HepG2 (cell line): ENCODE data around the gene CIAO2A. TPM values are rescaled to one million over a fixed set of nuclear protein-coding genes. Genes with fewer than 3 reads are reported as not detected.

Experiments
- CCAR2 ChIP-seq: fragments of 200-400 bp; formaldehyde crosslinking; optimal IDR thresholded peaks from 2 replicates; pipeline ENCODE3; 2018; ENCODE audit warnings: low read depth, mild to moderate bottlenecking, low read length, moderate library complexity
- FOXK1 ChIP-seq: sonication (generic); formaldehyde crosslinking; IDR thresholded peaks from 2 replicates; pipeline ENCODE4 v1.4.0; 2020; ENCODE audit warnings: low read depth, missing genetic modification reagents, borderline replicate concordance
- GATAD2A ChIP-seq: IDR thresholded peaks from 2 replicates; pipeline ENCODE4 v1.6.1; 2016
- HIVEP1 ChIP-seq: sonication (generic); formaldehyde crosslinking; IDR thresholded peaks from 2 replicates; pipeline ENCODE4 v1.4.0; 2020; ENCODE audit warnings: mild to moderate bottlenecking, missing genetic modification reagents
- SATB2 ChIP-seq: sonication (generic); formaldehyde crosslinking; IDR thresholded peaks from 2 replicates; pipeline ENCODE4 v1.5.0; 2020; ENCODE audit warnings: missing genetic modification reagents
- YY1 ChIP-seq: IDR thresholded peaks from 2 replicates; pipeline ENCODE4 v1.6.1; 2011; ENCODE audit warnings: low read length, low read depth, moderate library complexity, mild to moderate bottlenecking; ENCODE audit not compliant: insufficient read depth, insufficient replicate concordance
- ZMYM2 ChIP-seq: sonication (generic); formaldehyde crosslinking; IDR thresholded peaks from 2 replicates; pipeline ENCODE4 v1.8.0; 2022; ENCODE audit warnings: mild to moderate bottlenecking, missing genetic modification reagents
- ZNF207 ChIP-seq: fragments of 450-650 bp; IDR thresholded peaks from 2 replicates; pipeline ENCODE4 v1.6.1; 2016; ENCODE audit warnings: antibody characterized with exemption, borderline replicate concordance
- ZNF407 ChIP-seq: sonication (generic); formaldehyde crosslinking; IDR thresholded peaks from one replicate; pipeline ENCODE4 v1.5.1; 2020; ENCODE audit warnings: mild to moderate bottlenecking, missing genetic modification reagents; ENCODE audit errors: not compliant biosample characterization
- ZNF614 ChIP-seq: IDR thresholded peaks from 2 replicates; pipeline ENCODE4 v1.6.1; 2018; ENCODE audit warnings: missing biosample characterization, missing genetic modification reagents, inconsistent platforms, borderline replicate concordance
- polyA plus RNA-seq, 8 experiments: library from polyadenylated mRNA; depleted of rRNA in 3 of 8; stranded (reverse) in 7 of 8; unstranded in 1 of 8; fragments of >200 nt; fragmentation: Illumina TruSeq in 4 of 8; extraction: Trizol in 4 of 8; gene quantifications; 2 replicates each; pipeline versions ENCODE4 v1.2.1 to v1.2.3, GENCODE V29; 2011 to 2016; ENCODE audit warnings: low read depth in 4 of 8, missing spikeins in 1 of 8, mixed read lengths in 1 of 8; ENCODE audit not compliant: insufficient read depth in 1 of 8
- total RNA-seq, 5 experiments: library from RNA; depleted of rRNA; stranded (reverse); fragments of >200 nt; fragmentation: Illumina TruSeq; extraction: Trizol; gene quantifications; 2 replicates each; pipeline ENCODE4 v1.2.3, GENCODE V29; 2016; ENCODE audit warnings: low read depth in 1 of 5
- TF ChIP-seq, protein P1 (sequence below): sonication (generic); formaldehyde crosslinking; IDR thresholded peaks from 2 replicates; pipeline ENCODE4 v1.5.1; 2020; ENCODE audit warnings: missing genetic modification reagents, mild to moderate bottlenecking, borderline replicate concordance
- TF ChIP-seq, protein P2 (sequence below): sonication (generic); formaldehyde crosslinking; IDR thresholded peaks from 2 replicates; pipeline ENCODE4 v1.4.0; 2020; ENCODE audit warnings: missing genetic modification reagents

CIAO2A gene
- total and polyA plus RNA-seq, 2 of the 13 experiments (the other 11 are each of a cell fraction or from before 2014, with no cell fraction given) = 83.0 to 100 TPM

DNA sequence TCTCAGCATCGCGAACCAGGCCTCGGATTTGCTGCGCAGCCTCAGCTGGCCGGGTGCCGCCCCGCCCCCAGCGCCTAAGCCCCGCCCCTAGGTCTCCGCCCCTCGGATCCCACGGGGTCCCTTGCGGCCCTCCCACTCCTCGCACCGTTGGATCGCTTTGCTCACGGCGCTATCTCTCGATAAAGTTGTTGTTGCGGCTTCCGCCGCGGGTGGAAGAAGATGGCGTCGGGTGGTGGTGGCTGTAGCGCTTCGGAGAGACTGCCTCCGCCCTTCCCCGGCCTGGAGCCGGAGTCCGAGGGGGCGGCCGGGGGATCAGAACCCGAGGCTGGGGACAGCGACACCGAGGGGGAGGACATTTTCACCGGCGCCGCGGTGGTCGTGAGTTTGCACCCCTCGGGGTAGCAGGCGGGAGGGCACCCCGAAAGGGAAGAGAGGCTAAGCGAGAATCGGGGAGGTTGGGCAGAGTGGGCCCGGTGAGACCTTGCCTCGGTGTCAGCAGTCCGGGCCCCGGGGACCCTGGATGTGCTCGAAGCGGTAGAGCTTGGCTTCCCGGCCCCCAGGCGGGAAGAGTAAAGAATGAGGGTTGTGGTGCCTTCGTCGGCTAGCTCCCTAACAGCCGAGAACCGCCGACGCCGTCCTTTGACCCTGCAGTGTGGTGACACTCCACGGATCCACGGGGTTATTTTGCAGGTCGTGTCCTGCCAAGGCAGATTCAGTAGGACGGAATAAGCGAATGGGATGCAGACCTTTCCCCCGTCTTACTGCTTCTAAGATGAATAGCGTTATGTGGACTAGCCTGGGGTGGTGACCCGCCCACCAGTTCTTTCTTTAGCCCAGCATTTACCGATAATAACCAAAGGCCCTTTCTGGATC is 2.4 kb upstream of the CIAO2A start, which contains the start of gene SNX1 (continued):
- TF ChIP-seq FOXK1 (peak; percentile 79), CCAR2 (peak; percentile 75), HIVEP1 (CRISPR knock-in tag) (peak; percentile 90), ZMYM2 (CRISPR knock-in tag) (peak; percentile 47; the same call in 1 of the 2 replicates), ZNF207 (no peak), SATB2 (CRISPR knock-in tag) (no peak), GATAD2A (CRISPR knock-in tag) (peak; percentile 86), ZNF407 (CRISPR knock-in tag) (no peak), ZNF614 (peak; percentile 83; the same call in 1 of the 2 replicates), YY1 (peak; percentile 97)
- TF ChIP-seq, protein P1, sequence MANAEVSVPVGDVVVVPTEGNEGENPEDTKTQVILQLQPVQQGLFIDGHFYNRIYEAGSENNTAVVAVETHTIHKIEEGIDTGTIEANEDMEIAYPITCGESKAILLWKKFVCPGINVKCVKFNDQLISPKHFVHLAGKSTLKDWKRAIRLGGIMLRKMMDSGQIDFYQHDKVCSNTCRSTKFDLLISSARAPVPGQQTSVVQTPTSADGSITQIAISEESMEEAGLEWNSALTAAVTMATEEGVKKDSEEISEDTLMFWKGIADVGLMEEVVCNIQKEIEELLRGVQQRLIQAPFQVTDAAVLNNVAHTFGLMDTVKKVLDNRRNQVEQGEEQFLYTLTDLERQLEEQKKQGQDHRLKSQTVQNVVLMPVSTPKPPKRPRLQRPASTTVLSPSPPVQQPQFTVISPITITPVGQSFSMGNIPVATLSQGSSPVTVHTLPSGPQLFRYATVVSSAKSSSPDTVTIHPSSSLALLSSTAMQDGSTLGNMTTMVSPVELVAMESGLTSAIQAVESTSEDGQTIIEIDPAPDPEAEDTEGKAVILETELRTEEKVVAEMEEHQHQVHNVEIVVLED (CRISPR knock-in tag) = peak; percentile 62
- TF ChIP-seq, protein P2, sequence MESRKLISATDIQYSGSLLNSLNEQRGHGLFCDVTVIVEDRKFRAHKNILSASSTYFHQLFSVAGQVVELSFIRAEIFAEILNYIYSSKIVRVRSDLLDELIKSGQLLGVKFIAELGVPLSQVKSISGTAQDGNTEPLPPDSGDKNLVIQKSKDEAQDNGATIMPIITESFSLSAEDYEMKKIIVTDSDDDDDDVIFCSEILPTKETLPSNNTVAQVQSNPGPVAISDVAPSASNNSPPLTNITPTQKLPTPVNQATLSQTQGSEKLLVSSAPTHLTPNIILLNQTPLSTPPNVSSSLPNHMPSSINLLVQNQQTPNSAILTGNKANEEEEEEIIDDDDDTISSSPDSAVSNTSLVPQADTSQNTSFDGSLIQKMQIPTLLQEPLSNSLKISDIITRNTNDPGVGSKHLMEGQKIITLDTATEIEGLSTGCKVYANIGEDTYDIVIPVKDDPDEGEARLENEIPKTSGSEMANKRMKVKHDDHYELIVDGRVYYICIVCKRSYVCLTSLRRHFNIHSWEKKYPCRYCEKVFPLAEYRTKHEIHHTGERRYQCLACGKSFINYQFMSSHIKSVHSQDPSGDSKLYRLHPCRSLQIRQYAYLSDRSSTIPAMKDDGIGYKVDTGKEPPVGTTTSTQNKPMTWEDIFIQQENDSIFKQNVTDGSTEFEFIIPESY (CRISPR knock-in tag) = peak; percentile 75; the same call in 1 of the 2 replicates
